SH-SY5Y (cell line): Measurements from ENCODE around the gene CMSS1.

Experiments
- GATA2 ChIP-seq: IDR thresholded peaks from 2 replicates; pipeline ENCODE4 v1.6.1; 2011; ENCODE audit warnings: mild to moderate bottlenecking, low read depth, low read length
- GATA3 ChIP-seq: IDR thresholded peaks from 2 replicates; pipeline ENCODE4 v1.6.1; 2011; ENCODE audit warnings: low read depth, mild to moderate bottlenecking, low read length, moderate library complexity

- TF ChIP-seq GATA2 = no peak
- TF ChIP-seq GATA3 = no peak
Measured at GRCh38 chr3:100110162-100110561, 292.5 kb downstream of the CMSS1 start.
